Ovary (tissue), 3 donors: Measurements from ENCODE around the gene INCENP.

Experiments
- EP300 ChIP-seq: sonication (generic); formaldehyde crosslinking; IDR thresholded peaks from one replicate; pipeline ENCODE4 v1.6.1; 2017; ENCODE audit warnings: antibody characterized with exemption
- POLR2A ChIP-seq: fragments of 450-650 bp; IDR thresholded peaks from one replicate; pipeline ENCODE4 v1.6.1; 2017; ENCODE audit warnings: antibody characterized with exemption, mild to moderate bottlenecking, moderate library complexity
- TF ChIP-seq, protein P1 (sequence below), 3 donors: fragments of 450-650 bp in 2 of 3; fragments of 200-600 bp in 1 of 3; IDR thresholded peaks; one replicate each; pipeline versions ENCODE4 v1.5.1 to v1.8.0; 2016 to 2022; ENCODE audit warnings: antibody characterized with exemption in 3 of 3, mild to moderate bottlenecking in 1 of 3
- donor health status: DM: no; HTN: no; CAD: no.

DNA sequence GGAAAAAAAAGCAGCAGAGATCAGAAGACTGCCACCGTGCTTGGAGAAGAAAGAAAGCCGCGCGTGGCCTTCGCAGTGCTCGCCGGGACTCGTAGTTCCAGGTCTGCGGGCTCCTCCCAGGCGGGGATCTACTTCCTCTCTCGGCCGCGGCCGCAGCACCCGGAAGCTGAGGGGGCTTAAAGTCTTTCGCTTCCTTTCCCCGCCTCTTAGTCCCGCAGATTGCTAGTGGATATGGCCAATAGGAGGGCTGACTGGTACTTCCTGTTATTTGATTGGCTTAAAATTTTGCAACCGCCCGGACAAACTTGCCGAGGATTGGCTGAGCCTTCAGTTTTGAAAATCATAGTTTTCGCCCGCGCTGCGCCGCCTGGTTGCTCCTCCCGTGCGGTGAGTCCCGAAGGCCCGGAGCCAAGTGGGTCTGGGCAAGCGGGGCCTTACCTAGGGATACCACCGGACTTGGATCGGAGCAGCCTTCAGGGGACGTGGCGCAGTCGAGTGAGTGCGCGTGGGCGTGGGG is at the start of gene INCENP:
- TF ChIP-seq, protein P1, sequence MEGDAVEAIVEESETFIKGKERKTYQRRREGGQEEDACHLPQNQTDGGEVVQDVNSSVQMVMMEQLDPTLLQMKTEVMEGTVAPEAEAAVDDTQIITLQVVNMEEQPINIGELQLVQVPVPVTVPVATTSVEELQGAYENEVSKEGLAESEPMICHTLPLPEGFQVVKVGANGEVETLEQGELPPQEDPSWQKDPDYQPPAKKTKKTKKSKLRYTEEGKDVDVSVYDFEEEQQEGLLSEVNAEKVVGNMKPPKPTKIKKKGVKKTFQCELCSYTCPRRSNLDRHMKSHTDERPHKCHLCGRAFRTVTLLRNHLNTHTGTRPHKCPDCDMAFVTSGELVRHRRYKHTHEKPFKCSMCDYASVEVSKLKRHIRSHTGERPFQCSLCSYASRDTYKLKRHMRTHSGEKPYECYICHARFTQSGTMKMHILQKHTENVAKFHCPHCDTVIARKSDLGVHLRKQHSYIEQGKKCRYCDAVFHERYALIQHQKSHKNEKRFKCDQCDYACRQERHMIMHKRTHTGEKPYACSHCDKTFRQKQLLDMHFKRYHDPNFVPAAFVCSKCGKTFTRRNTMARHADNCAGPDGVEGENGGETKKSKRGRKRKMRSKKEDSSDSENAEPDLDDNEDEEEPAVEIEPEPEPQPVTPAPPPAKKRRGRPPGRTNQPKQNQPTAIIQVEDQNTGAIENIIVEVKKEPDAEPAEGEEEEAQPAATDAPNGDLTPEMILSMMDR (IDR thresholded peaks at IDR 0.05), result peak in 1 of 3 donors; percentile 12
- TF ChIP-seq EP300 (no peak), POLR2A (no peak)
